Measurements from ENCODE around the gene TIGD7.

TIGD7 gene, protein sequence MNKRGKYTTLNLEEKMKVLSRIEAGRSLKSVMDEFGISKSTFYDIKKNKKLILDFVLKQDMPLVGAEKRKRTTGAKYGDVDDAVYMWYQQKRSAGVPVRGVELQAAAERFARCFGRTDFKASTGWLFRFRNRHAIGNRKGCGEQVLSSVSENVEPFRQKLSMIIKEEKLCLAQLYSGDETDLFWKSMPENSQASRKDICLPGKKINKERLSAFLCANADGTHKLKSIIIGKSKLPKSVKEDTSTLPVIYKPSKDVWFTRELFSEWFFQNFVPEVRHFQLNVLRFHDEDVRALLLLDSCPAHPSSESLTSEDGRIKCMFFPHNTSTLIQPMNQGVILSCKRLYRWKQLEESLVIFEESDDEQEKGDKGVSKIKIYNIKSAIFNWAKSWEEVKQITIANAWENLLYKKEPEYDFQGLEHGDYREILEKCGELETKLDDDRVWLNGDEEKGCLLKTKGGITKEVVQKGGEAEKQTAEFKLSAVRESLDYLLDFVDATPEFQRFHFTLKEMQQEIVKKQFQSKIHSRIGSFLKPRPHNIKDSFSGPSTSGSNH

DNA sequence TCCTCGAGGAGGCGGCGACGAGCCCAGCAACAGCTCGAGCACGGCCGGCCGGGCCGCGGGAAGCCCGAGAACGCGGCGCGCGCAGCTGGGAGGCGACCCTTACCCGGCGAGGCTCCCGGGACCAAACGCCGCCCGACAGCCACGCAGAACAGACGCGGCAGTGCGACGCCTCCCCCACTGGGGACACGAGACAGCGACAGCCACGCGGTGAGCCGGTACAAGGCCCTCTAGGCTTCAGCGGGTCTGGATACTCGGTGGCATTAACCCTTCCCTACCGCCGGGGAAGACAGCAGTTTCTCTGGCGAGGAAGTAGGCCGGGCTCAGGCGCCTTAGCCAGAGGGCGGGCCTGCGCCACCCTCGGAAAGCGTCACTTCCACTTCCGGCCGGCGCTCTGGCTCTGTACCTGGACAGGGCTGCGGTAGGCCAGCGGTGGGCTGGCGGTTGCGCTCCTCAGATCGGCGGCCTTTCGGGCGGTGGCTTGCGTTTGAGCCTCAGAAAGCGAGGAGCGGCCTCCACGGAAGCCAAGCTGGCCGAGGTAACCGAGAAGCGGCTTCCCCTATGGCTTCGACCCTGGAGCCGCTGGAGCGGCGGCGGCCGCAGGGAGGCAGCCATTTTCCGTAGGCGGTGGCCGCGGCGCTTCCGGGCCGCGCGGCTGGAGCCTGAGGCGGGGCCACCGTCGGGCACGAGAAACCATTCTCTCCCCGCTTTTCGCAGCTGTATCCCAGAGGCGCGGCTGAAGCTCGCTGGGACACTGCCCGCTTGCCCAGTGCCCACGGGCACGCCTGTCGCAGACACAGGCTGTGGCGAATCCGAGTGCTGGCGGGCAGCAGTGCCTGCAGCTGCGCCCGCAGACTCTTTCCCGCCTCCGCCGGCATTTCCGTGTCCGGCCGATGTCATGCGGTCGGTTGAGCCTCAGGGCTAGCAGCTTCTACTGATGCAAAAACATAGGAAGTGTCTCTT lies at the start of gene TIGD7, which contains the start of gene ZNF75A:
TSS of gene TIGD7 (minus strand) at position 322 of the 960 bp plus-strand sequence. CDS start 4,816 bp downstream, outside the sequence.
TSS of gene ZNF75A (plus strand) at position 389 of the 960 bp plus-strand sequence. CDS start 2,932 bp downstream, outside the sequence.
- peak; percentile 78 for DNase-seq (ENCODE audit: low spot score)

DNA sequence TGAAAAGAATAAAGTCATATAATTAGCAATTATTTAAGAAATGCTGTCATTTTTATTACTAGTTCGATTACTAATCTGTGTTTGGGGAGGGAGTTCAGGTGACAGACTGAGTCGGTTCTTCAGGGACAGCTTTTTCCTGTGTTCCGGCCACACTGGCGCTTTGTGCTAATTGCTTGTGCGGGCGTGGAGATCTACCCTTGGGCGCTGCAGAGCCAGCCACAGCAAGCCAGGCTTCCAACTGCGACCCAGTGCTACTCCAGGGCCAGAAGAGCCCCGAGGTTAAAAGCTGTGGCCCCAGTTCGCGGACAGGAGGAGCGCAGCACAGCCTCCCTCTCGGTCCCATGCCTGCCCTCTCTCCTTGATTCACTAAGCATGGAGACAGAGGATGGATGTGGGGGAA lies 43.9 kb upstream of the TIGD7 start:
- no peak for DNase-seq (ENCODE audit: low spot score)

DNA sequence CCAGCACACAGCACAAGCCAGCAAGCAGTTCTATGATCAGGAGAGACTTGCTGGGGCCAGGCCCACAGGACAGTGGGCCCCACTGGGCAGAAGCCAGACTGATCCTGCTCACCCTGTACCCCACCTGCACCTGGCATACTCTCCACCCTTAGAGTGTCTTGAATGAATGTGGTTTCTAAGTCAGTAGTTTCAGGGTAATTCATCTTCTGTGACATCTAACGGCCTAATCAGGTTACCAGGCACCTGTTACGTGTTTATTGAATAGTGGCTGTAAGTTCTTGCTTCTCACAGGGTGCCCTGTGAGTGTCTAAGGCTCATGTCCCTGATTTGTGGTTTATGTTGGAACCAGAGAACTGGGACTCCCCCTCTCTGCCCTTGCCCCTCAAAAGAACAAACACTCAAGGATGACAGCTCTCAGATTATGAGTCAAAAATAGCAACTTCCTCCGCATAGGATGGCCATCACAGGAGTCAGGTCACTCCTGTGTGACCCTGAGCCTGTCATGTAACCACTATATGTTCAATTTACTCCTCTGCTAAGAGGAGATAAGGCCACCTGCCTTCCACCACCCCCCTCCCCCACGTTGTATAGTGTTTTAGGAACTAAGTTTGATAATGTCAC lies 43.4 kb upstream of the TIGD7 start:
- DNase-seq (ENCODE audit: low spot score), result no peak

DNA sequence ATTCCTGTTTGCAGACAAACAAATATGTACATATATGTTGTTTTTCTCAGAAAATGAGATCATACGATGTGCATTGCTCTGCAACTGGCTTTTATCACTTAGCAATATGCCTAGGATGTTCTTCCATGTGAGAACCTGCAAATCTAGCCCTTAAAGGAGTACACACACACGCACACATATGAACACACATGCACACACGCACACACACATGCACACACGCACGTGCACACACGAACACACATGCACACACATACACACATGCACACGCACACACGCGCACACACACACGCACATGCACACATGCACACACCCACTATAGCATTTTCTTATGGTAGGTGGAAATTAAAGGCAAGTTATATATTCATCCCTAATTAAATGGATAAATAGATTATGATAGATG lies 42.4 kb upstream of the TIGD7 start:
- DNase-seq (ENCODE audit: low spot score), result no peak

DNA sequence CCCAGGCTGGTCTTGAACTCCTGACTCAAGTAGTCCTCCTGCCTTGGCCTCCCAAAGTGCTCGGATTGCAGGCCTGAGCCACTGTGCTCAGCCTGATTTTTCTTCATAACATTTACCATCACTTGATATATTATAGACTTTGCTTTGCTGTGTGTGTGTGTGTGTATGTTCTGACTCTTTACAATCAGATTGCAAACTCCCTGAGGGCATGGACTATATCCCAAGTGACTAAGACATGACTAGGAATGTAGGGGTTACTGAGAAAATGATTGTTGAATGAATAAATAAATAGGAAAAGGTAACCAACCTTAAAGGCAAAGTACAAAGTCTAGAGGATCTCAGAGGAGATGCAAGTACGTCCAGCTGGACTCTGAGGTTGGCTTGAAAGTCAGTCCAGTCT lies 40.8 kb upstream of the TIGD7 start:
- no peak for DNase-seq (ENCODE audit: low spot score)

DNA sequence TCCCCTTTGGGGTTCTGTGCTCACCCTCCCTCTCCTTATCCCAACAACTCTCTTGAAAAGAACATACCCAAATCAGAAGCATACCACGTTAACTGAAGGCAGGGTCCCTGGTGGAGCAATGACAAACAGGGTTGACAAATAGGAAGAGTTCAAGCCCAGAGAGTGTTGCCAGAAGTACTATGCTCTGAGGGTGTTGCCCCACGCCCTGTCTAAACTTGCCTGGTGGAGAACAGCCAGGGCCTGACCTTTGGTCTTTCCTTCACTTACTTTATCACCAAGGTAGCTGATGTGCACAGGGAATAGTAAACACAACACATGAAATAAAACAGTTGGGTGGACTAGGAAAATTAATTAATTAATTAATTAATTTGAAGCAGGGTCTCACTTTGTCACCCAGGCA lies 23.4 kb upstream of the TIGD7 start:
- DNase-seq (ENCODE audit: low spot score), result no peak

DNA sequence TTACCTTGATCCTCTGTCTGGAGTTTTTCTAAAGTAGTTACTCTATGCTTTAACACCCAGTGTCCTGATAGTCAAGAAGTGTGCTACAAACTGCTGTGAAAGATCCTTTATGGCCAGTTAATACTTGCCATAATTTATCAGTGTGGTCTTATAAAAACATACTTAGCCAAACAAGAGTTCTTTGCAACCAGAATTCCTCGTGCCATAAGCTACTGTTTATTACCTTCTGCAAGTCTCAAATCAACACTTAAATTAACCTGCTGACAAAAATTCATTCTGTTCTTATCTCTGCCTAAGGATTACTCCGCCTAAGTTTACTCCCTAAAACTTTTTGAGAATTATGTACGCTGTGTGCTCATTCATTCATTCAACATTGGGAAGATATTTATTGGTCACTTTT lies 22.9 kb upstream of the TIGD7 start:
- no peak for DNase-seq (ENCODE audit: low spot score)

DNA sequence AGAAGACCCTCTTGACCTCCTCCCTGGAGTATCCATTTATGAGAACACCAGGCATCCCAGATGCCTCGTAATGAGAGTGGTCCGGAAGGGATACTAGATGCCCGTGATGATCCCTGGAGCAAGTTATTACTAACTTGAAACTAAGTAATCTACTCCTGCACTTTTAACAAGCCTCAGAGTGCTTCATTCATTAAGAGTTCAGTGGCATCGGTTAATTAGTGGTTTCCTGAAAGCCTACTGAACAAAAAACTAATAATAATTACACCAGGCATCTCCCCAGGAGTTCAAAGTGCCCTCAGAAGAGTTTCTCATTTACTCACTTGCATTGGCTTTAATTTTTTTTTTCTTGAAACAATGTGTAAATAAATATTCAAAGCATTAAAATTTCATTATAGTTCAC lies 22.3 kb upstream of the TIGD7 start:
- DNase-seq (ENCODE audit: low spot score), result no peak

DNA sequence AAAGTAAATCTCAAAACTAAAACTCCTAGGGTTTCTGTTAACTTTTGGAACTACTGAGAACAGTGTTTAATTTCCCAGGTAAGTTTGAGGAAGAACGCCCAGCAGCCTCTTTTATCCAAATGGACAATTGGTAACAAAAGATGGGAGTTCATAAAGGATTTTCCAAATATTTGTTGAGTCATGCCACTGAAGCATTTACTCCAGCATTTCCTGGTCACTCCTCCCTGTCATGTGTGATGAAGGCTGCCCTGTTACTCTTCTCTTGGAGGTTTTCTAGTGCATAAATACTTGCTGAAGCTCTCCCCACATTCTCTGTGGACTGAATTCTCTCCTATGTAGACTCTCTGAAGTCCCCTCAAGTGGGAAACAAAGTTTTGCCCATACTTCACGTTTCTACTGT lies 16.6 kb upstream of the TIGD7 start:
- no peak for DNase-seq (ENCODE audit: low spot score)

DNA sequence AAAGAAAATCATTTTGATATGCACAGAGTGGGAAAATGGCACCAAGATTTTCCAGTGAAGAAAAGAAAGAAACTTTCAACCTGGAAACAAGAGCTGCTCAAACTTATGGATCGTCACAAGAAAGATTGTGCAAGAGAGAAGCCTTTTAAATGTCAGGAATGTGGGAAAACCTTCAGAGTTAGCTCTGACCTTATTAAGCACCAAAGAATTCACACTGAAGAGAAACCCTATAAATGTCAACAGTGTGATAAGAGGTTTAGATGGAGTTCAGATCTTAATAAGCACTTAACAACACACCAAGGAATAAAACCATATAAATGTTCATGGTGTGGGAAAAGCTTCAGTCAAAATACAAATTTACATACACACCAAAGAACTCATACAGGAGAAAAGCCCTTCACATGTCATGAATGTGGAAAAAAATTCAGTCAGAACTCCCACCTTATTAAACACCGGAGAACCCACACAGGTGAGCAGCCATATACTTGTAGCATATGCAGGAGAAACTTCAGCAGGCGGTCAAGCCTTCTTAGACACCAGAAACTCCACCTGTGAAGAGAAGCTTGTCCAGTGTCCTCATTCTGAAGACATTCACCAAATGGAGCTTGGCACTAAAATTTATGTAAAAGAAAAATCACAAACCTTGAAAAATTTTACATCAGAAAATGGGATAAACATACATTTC lies 12.2 kb upstream of the TIGD7 start:
- no peak for DNase-seq (ENCODE audit: low spot score)

DNA sequence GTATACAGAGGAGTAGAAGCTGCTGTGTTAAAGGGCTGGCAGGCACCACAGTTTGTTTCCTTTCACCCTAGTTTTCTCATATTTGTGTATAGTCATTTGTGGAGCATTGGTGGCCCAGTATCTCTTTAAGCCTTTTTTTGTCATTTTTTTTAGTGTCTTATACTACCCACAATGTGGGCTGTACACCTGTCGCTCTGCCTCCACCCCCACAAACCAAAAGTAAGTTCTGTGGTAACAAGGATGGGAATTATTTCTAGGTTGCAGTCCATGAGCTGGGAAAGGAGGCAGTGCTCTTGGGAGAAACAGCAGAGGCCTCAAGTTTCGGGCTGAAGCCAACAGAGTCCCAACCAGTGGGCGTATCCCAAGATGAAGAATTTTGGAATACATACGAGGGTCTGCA lies 6.3 kb upstream of the TIGD7 start:
- no peak for DNase-seq (ENCODE audit: low spot score)

DNA sequence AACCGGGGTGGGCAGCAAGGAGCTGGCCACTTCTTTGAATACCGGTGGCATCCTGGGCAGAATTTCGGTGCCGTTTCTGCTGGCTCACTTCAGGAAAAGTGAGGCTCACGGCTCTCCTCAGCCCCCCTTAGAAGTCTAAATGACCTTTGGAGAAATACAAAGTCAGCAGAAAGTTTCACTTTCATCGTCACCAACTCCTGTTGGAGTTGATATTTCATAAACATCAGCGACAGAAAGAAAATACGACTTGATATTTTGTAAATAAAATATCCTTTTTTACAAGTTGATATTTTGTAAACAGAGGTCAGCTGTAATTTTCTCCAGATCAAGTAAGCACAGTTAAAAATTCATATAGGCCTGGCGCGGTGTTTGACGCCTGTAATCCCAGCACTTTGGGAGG lies 848 bp upstream of the TIGD7 start:
- DNase-seq (ENCODE audit: low spot score), result no peak

DNA sequence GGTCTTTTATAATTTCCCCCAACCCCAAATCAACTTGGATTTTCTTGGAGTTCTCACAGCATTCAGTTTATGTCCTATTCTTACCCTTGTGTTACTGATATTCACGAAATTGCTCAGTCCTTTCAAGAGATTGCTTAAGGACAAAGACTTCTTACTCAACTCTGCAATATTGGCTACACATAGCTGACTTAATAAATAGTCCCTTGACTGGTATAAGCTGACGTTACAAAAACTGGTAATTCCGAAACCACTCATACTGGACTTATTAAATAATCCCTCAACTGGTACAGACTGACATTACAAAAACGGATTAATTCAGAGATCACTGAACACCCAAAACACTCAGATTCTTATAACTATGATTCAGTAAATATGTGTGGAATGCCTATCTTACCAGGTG lies 860 bp downstream of the TIGD7 start:
- no peak for DNase-seq (ENCODE audit: low spot score)

DNA sequence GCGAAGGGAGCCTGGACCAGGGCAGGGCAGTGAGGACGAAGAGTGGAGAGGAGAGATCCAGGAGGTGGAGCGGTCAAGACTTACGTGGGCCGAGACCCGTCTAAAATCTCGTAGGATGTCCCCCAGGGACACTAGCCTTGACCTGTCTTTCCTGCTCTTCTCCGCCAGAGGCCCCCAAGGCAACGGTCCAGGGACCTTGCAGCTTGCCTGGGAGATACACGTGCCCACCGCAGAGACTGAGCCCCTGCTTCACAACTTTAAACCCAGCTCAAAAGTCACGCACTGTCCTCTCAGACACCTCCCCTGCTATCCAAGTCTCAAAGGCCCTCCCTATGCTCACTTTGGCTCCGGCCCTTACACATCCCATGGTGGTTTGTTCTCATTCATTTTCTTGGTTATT lies 9.4 kb downstream of the TIGD7 start:
- DNase-seq (ENCODE audit: low spot score), result no peak

DNA sequence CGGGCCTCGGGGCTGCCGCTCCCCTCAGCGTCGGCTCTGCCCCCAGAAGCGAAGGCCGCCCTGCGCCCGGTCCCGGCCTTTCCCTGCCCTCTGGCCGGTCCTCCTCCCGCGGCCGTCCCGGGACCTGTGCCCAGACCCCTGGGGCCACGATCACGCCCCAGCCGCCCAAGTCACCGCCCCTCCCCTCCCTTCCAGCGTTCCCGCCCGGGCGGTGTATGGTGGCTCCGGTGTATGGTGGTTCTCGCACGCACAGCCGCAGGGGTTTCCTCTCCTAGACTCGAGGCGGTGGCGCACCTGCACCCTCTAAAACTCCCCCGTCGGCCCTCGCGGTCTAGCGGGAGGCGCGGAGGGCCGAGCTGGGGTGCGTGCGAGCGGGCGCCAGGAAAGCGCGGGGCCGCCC lies 10.0 kb downstream of the TIGD7 start:
- no peak for DNase-seq (ENCODE audit: low spot score)

DNA sequence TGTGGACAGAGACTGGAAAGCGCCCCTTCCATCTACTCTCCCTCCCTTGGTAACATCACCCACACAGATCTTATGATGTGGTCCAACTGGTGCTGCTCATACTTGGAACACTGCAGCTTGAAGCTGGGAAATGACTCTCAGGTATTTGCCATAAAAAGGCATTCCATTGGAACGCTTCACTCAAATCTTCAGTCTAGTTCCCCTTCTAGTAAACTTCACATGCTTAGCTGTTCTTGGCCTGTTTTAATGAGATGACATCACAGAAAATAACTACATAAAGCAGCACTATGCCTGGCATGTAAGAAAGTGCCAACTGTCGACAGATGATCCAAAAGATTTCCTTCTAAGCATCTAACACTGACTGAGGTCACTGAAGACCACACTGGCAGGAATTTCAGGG lies 12.6 kb downstream of the TIGD7 start:
- DNase-seq (ENCODE audit: low spot score), result no peak

DNA sequence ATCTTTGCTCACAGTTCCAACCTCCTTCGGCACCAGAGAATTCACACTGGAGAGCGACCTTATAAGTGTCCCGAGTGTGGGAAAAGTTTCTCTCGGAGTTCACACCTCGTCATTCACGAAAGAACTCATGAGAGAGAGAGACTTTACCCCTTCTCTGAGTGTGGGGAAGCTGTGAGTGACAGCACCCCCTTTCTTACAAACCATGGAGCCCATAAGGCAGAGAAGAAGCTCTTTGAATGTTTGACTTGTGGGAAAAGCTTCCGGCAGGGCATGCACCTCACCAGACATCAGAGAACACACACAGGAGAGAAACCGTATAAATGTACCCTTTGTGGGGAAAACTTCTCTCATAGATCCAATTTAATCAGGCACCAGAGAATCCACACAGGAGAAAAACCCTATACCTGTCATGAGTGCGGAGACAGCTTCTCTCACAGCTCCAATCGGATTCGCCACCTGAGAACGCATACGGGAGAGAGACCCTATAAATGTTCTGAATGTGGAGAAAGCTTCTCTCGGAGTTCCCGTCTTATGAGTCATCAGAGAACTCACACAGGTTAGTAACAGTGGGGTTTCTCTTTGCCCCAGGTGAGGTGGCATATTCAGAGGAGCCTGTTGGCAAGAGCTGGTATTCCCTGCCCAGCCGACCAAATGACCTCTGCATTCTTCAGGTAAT lies 15.1 kb downstream of the TIGD7 start:
- DNase-seq (ENCODE audit: low spot score), result no peak

DNA sequence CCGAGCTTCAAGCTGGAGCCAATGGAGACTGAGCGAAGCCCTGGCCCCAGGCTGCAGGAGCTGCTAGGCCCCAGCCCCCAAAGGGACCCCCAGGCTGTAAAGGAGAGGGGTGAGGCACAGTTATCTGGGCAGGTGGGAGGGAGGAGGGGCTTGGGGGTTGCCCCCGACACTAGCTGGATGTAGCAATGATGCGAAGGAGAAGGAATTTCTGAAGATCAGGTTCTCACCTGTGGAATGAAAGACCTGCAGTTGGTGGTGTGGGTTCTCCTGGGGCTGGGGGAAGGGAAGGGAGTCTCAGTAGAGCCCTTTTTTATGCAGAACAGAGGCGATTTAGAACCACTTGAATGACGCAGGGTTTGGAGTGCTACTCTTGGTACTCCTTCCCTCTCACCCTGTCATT lies 20.1 kb downstream of the TIGD7 start:
- DNase-seq (ENCODE audit: low spot score), result no peak

DNA sequence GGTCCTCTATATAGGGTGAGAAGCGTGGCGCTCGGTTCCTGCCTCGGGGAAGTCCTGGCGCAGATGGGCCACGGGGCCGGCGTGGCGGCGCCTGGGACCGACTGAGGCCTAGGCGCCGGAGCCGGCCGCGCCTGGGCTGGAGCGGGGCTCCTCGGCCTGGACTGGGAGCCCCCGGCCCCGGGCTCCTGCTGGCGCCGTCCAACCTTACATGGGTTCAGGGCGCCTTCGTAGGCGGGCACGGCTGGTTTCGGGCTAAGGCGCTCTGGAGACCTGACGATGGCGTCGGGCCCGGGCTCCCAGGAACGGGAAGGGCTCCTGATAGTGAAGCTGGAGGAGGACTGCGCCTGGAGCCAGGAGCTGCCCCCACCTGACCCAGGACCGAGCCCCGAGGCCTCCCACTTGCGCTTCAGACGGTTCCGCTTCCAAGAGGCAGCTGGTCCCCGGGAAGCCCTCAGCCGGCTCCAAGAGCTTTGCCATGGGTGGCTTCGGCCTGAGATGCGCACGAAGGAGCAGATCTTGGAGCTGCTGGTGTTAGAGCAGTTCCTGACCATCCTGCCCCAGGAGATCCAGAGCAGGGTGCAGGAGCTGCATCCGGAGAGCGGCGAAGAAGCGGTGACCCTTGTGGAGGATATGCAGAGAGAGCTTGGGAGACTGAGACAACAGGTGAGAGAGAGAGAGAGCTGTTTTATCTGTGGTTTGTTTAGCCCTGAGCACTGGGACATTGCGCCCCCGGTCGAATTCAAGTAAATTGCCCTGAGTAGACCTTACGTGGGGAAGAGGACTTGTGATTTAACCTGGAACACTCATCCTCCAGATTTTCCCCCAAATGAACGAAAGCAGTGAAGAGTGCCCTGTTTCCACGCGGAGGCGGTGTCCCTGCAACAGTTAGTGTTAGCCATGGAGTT lies 21.4 kb downstream of the TIGD7 start:
- DNase-seq (ENCODE audit: low spot score), result no peak

Data from hematopoietic multipotent progenitor cell treated with erythropoietin and hydrocortisone succinate and interleukin-3 and kit ligand, for 17 days (in vitro differentiated cells).